Vagina (tissue), 2 donors: Measurements from ENCODE around the gene KDM6B. TPM values are rescaled to one million over a fixed set of nuclear protein-coding genes. Genes with fewer than 3 reads are reported as not detected.

ENCODE experiments used
- DNase-seq, 2 donors: peaks; one replicate each; pipeline ENCODE4 v3.0.0-alpha.2; 2017; ENCODE audit errors: extremely low spot score in 2 of 2
- H3K27ac ChIP-seq: fragments of 200-600 bp; sonication (generic); one replicate; pipeline ENCODE4 v1.5.1; 2019
- H3K27me3 ChIP-seq: fragments of 200-600 bp; sonication (generic); one replicate; pipeline ENCODE4 v1.5.1; 2019
- H3K36me3 ChIP-seq, 2 donors: fragments of 200-600 bp; sonication (generic); one replicate each; pipeline ENCODE4 v1.5.1; 2017 to 2019
- H3K4me1 ChIP-seq: fragments of 200-600 bp; sonication (generic); one replicate; pipeline ENCODE4 v1.5.1; 2019
- H3K4me3 ChIP-seq, 2 donors: fragments of 200-600 bp; sonication (generic); 1 replicate in 1 of 2; 2 replicates in 1 of 2; pipeline ENCODE4 v1.5.1; 2016 to 2019
- H3K9me3 ChIP-seq: fragments of 200-600 bp; sonication (generic); one replicate; pipeline ENCODE4 v1.5.1; 2019
- POLR2A ChIP-seq, 2 donors: fragments of 450-650 bp; IDR thresholded peaks; one replicate each; pipeline ENCODE4 v1.6.1; 2017; ENCODE audit warnings: antibody characterized with exemption in 2 of 2, mild to moderate bottlenecking in 2 of 2, moderate library complexity in 2 of 2
- POLR2AphosphoS5 ChIP-seq, 2 donors: sonication (generic); formaldehyde crosslinking; IDR thresholded peaks; one replicate each; pipeline ENCODE4 v1.9.0; 2017; ENCODE audit warnings: antibody characterized with exemption in 2 of 2, mild to moderate bottlenecking in 2 of 2, low read depth in 1 of 2; ENCODE audit not compliant: insufficient read depth in 1 of 2
- intact Hi-C: fragments of 100-400 bp; cut with DNase I; formaldehyde crosslinking; loops from one replicate; pipeline ENCODE4 v1.15.1; 2023
- total RNA-seq: library from RNA; depleted of rRNA; stranded (reverse); fragments of >200 nt; gene quantifications from one replicate; pipeline ENCODE4 v1.2.3, GENCODE V29; 2016
- TF ChIP-seq, protein P1 (sequence below), 3 experiments: fragments of 450-650 bp in 2 of 3; fragments of 200-600 bp in 1 of 3; sonication (generic) in 1 of 3; IDR thresholded peaks; one replicate each; pipeline ENCODE4 v1.5.1; 2017 to 2019; ENCODE audit warnings: antibody characterized with exemption in 3 of 3, mild to moderate bottlenecking in 2 of 3, moderate library complexity in 2 of 3

The KDM6B gene
- total RNA-seq, 1 donor from 2014 or later = 12.5 TPM

DNA sequence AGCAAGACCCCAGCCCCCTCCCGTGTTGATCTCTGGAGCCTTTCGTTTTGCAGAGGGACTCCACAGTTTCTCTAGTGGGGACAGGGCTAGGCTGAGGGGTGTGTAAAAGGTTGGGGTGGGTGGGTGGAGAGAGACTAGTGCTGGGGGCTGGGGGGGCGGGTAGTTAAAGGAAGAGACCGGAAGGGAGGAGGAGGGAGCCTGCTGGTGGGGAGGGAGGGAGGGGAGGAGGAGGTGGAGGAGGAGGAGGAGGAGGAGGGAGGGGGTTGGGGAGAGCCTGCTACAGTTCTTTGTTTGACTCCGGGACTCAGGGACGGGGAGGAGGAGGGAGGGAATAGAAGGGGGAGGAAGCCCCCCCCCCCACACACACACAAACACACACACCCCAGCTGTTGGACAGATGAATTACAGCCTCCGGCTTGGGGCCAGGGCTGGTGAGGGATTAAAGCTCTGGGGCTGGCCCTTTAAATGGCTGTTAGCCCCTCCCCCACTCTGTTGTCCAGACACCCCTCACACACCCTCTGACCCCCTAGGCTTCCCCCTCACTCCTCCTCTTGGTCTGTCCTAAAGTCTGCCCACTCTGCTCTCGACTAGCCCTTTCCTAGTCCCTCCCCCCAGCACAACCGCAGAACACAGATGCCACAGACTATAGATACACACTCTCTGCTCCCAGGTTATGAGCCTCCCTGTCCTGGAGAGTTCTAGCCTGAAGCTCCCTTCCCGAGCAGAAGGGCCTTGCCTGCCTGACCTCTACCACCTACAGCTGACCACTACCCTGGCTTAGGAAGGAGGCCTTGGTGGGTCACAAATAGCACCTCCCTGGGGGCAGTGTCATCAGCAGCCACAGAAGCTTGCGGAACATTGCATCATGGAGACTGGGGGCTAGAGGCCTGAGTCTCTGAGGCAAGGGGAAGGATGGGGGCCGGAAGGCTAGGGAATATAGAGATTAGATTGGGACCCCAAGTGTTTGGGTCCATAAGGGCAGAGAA is 4.4 kb downstream of the KDM6B start:
- Histone ChIP-seq H3K4me1 (peaks cover 67% of the 10 kb centered on the region), H3K36me3 (no peaks in the 10 kb centered on the region), H3K9me3 (no peaks in the 10 kb centered on the region), H3K27ac (peak overlapping the region; percentile 99), H3K4me3 (peak overlapping the region; percentile 24), H3K27me3 (no peaks in the 10 kb centered on the region)
- intact Hi-C loops = loop anchor here (5.0 kb wide), 1 partner anchor 211 kb away; the partner anchor contains the start of gene SAT2
- no peak for DNase-seq
- TF ChIP-seq POLR2A (IDR thresholded peaks at IDR 0.05) = no peak
- TF ChIP-seq, protein P1, sequence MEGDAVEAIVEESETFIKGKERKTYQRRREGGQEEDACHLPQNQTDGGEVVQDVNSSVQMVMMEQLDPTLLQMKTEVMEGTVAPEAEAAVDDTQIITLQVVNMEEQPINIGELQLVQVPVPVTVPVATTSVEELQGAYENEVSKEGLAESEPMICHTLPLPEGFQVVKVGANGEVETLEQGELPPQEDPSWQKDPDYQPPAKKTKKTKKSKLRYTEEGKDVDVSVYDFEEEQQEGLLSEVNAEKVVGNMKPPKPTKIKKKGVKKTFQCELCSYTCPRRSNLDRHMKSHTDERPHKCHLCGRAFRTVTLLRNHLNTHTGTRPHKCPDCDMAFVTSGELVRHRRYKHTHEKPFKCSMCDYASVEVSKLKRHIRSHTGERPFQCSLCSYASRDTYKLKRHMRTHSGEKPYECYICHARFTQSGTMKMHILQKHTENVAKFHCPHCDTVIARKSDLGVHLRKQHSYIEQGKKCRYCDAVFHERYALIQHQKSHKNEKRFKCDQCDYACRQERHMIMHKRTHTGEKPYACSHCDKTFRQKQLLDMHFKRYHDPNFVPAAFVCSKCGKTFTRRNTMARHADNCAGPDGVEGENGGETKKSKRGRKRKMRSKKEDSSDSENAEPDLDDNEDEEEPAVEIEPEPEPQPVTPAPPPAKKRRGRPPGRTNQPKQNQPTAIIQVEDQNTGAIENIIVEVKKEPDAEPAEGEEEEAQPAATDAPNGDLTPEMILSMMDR (IDR thresholded peaks at IDR 0.05) = no peak
- no peak for TF ChIP-seq POLR2AphosphoS5 (IDR thresholded peaks at IDR 0.05; ENCODE audit: insufficient read depth in 1 of 2, low read depth in 1 of 2)

- no peaks in the 10 kb centered on the region for H3K27me3 ChIP-seq
- no peaks in the 10 kb centered on the region for H3K9me3 ChIP-seq
- H3K4me1 ChIP-seq = peaks cover 74% of the 10 kb centered on the region
- no peak for TF ChIP-seq POLR2A (IDR thresholded peaks at IDR 0.05)
- TF ChIP-seq POLR2AphosphoS5 (IDR thresholded peaks at IDR 0.05; ENCODE audit: insufficient read depth in 1 of 2, low read depth in 1 of 2) = no peak
- TF ChIP-seq, protein P1 (IDR thresholded peaks at IDR 0.05) = no peak
- no peak for DNase-seq
- intact Hi-C loops = loop anchor here (5.0 kb wide), 1 partner anchor 212 kb away; the partner anchor contains the start of gene SAT2
- peak overlapping the region; percentile 99 for H3K27ac ChIP-seq
- H3K36me3 ChIP-seq = no peaks in the 10 kb centered on the region
- no peak overlapping the region for H3K4me3 ChIP-seq
These were observed 5.3 kb downstream of the KDM6B start for GRCh38 chr17:7839190-7839875.

DNA sequence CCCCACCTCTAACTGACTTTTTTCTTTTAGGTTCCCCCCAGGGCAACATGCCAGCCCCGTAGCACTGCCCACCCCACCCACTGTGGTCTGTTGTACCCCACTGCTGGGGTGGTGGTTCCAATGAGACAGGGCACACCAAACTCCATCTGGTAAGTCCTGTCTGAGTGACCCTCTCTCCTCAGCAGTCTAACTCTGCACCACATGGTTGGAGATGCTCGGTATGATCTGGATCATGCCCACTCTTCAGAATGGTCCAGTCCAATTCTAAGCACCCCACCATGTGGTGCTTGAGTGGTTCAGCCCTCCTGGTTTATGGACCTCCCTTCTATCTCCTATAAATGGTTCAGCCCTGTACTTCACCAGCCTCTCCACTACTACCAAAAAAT is 5.9 kb downstream of the KDM6B start:
- Histone ChIP-seq H3K9me3 (no peaks in the 10 kb centered on the region), H3K36me3 (no peaks in the 10 kb centered on the region), H3K27me3 (no peaks in the 10 kb centered on the region), H3K4me3 (no peak overlapping the region), H3K4me1 (peaks cover 76% of the 10 kb centered on the region), H3K27ac (peak overlapping the region; percentile 99)
- intact Hi-C loops = loop anchor here (5.0 kb wide), 2 partner anchors 213 to 263 kb away; partner anchors contain the start of genes CD68 and SAT2
- TF ChIP-seq, protein P1 (IDR thresholded peaks at IDR 0.05) = no peak
- TF ChIP-seq POLR2AphosphoS5 (IDR thresholded peaks at IDR 0.05; ENCODE audit: insufficient read depth in 1 of 2, low read depth in 1 of 2) (no peak), POLR2A (IDR thresholded peaks at IDR 0.05) (no peak)
- DNase-seq = no peak

DNA sequence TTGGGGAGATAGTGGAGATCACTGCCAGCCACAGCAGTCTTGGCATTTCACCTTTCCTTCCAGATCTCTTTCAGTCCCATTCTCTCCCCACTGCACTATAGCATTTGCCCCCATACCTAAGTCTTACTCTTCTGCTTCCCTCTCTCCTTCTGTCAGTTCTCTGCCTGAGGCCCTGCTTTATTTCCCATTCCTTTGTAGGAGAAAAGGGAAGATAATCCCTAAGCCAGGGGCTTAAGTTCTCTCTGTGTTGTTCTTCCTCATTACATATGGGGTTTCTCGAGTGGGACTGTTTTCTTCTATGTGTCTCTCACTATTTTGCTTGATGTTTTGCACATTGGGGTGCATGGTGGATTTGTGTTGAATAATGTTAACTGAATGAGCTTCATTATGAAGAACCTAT is 6.4 kb downstream of the KDM6B start:
- intact Hi-C loops = loop anchor here (5.0 kb wide), 1 partner anchor 263 kb away; the partner anchor contains the start of gene CD68
- DNase-seq = no peak
- no peaks in the 10 kb centered on the region for H3K9me3 ChIP-seq
- no peaks in the 10 kb centered on the region for H3K36me3 ChIP-seq
- TF ChIP-seq POLR2A (IDR thresholded peaks at IDR 0.05) = no peak
- TF ChIP-seq, protein P1 (IDR thresholded peaks at IDR 0.05) = no peak
- no peak for TF ChIP-seq POLR2AphosphoS5 (IDR thresholded peaks at IDR 0.05; ENCODE audit: insufficient read depth in 1 of 2, low read depth in 1 of 2)
- H3K27ac ChIP-seq = peak overlapping the region; percentile 99
- H3K4me1 ChIP-seq = peaks cover 81% of the 10 kb centered on the region
- H3K4me3 ChIP-seq = no peak overlapping the region
- no peaks in the 10 kb centered on the region for H3K27me3 ChIP-seq
